ENCODE results near the gene MACROD2.

Gene MACROD2

DNA sequence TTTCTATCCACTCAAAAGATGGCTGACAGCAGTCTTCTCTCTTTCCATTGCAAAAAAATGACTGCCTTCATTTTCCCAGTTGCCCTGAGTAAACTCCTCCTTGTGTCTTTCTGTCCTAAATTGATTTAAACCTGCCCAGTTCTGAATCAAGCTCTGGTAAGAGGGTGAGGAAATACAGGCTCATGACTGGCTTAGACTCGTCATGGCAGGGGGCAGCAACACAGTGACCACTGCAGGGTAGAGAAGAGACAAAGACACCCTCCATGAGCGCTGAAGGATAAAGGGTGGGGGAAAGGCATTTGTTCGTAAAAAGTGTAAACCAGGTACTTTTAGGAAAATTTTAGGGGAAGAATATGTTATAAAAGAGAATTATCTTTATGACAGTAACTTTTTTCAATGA, 1080.3 kb downstream of the MACROD2 start:
- TF ChIP-seq, protein P1, sequence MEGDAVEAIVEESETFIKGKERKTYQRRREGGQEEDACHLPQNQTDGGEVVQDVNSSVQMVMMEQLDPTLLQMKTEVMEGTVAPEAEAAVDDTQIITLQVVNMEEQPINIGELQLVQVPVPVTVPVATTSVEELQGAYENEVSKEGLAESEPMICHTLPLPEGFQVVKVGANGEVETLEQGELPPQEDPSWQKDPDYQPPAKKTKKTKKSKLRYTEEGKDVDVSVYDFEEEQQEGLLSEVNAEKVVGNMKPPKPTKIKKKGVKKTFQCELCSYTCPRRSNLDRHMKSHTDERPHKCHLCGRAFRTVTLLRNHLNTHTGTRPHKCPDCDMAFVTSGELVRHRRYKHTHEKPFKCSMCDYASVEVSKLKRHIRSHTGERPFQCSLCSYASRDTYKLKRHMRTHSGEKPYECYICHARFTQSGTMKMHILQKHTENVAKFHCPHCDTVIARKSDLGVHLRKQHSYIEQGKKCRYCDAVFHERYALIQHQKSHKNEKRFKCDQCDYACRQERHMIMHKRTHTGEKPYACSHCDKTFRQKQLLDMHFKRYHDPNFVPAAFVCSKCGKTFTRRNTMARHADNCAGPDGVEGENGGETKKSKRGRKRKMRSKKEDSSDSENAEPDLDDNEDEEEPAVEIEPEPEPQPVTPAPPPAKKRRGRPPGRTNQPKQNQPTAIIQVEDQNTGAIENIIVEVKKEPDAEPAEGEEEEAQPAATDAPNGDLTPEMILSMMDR (IDR thresholded peaks at IDR 0.05; ENCODE audit: insufficient read depth, low read depth, low read length, missing control alignments) = no peak
- DNase-seq (ENCODE audit: low read depth) = no peak
- H3K4me3 ChIP-seq (ENCODE audit: low read depth, low read length) = no peak overlapping the region

DNA sequence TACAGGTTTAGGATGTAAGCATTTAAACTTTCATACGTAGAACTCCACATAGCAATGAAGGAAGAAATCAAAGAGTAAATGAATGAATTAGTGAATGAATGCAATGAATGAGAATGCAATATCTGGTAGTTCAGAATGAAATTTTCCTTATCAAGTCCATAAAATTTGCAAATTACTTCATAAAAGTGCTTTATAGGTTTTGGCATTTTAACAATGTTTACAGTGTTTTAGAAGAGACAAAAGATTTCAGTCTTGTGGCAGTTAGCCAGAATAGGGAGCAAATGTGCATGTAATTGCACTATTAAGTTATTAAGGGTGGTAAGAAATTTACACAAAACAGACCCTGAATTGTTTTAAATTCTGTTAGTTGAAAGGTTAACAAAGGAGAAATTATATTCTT, 1081.5 kb downstream of the MACROD2 start:
- no peak for DNase-seq (ENCODE audit: low read depth)
- H3K4me3 ChIP-seq (ENCODE audit: low read depth, low read length) = no peak overlapping the region
- TF ChIP-seq, protein P1 (IDR thresholded peaks at IDR 0.05; ENCODE audit: insufficient read depth, low read depth, low read length, missing control alignments) = no peak

DNA sequence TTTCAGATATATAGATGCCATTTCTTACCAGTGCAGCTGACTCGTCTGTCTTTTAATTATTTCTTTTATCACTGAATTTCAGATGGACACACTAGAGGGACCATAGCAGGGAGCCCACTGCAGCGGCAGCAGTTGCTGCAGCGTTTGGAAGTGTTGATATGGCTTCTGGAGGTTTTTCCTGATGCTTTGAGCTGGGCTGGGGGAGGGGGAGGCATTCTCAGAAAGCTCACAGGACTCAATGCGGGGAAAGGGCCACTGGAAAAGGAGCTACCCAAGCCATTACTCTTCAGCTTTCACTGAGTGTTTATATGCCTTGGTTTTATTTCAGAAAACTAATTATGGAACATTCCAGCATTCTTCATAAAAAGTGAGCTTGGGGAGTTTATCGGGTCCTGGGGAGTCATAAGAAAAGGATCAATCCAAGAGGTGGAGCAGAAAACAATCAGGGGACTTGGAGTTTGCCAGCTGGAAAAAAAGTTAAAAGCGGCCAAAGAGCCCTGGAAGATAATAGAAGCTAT, 1082.5 kb downstream of the MACROD2 start:
- H3K4me3 ChIP-seq (ENCODE audit: low read depth, low read length) = no peak overlapping the region
- no peak for DNase-seq (ENCODE audit: low read depth)
- TF ChIP-seq, protein P1 (IDR thresholded peaks at IDR 0.05; ENCODE audit: insufficient read depth, low read depth, low read length, missing control alignments) = no peak

DNA sequence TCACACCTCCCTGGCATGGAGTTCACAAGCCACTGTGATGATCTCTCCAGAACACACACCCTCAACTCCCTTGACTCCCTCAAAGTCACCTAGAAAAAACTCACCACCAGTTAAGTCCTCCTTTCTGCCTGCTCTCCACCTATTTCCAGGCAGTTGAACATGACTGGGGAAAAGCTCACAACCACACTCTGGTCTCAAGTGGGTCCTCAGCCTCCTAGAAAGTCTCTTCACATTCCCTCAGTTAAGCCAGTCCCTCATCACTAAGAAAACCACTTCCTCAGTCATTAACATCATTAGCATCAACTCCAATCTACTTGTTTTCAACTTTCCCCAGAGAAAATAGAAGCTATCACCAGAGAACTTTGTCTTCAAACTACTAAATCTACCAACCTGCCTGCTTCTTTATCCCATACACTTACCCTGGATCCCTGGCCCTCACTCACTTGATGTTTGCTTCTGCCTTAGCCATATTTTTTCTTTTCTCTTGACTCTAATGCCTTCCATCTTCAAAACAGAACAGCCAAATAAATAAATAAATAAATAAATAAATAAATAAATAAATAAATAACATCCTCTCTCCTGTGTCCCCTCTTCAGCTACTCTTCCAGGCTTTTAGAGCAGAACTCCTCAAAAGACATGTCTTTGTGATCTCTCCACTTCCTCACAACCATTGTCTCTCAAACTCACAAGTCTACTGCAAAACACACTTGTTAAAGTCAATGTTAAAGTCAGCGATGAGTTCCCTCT, 1084.5 kb downstream of the MACROD2 start:
- no peak overlapping the region for H3K4me3 ChIP-seq (ENCODE audit: low read depth, low read length)
- DNase-seq (ENCODE audit: low read depth) = no peak
- TF ChIP-seq, protein P1 (IDR thresholded peaks at IDR 0.05; ENCODE audit: insufficient read depth, low read depth, low read length, missing control alignments) = no peak

DNA sequence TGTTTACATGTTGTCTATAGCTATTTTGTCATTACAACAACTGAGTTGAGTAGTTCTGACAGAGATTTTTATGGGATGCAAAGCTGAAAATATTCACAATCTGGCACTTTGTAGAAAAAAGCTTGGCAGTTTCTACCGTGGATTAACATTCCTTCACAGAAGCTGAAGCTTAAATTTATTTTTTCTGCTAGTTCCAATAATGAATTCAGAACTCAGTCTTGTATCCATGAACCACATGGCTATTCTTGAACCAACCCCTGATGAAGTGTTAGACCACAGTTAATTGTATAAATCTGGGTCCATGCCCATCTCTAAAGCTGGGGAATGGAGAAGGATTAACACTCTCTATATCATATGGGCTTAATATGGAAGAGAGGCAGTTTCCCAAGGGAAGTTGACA, 1085.9 kb downstream of the MACROD2 start:
- no peak overlapping the region for H3K4me3 ChIP-seq (ENCODE audit: low read depth, low read length)
- no peak for DNase-seq (ENCODE audit: low read depth)
- TF ChIP-seq, protein P1 (IDR thresholded peaks at IDR 0.05; ENCODE audit: insufficient read depth, low read depth, low read length, missing control alignments) = no peak

DNA sequence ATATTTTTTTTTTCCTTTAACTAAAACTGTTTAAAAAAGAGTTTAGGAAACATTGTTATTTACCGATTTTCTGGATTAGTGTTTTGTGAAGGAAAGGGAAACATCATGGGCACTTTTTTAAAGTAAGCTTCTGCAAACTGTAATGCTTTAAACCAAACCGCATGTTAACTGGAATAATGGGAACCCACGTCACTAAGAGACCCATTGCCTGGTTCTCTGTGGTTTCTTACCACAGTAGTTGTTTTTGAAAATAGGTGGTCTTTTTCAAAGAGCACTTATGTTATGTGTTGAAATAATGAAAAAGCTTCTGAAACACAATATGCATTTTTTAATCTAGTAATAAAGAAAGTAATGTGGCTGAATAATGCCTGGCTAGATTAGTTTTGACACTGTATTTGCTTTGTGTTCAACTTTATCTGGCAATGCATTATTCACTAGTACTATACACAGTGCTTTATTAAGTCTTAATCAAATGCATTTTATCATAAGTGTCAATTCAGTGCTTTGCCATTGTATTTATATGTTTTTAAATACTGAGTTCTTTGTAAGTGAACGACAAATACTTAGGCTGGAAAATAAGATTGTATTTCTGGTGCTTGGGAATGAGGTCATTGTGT, 1096.2 kb downstream of the MACROD2 start:
- TF ChIP-seq, protein P1 (IDR thresholded peaks at IDR 0.05; ENCODE audit: insufficient read depth, low read depth, low read length, missing control alignments) = no peak
- no peak overlapping the region for H3K4me3 ChIP-seq (ENCODE audit: low read depth, low read length)

More for the DNA sequence above, 1096.2 kb downstream of the MACROD2 start:
- DNase-seq (ENCODE audit: low read depth) = no peak
